HepG2 (cell line): ENCODE results near the gene ZBTB20. TPM values are rescaled to one million over a fixed set of nuclear protein-coding genes. Genes with fewer than 3 reads are reported as not detected.

Experiments used
- ATAC-seq: fragments of 200-7000 bp; cut with Tn5 transposase; 3 replicates; pipeline ENCODE4 v1.9.1; 2020; ENCODE audit warnings: mild to moderate bottlenecking, moderate library complexity
- BruUV-seq: library from RNA; stranded (reverse); fragments of 400-500 nt; replicated peaks from 2 replicates; lab custom pipeline; 2021; lab: Mats Ljungman, UMichigan
- CTCF ChIA-PET: fragments of 300-600 bp; formaldehyde crosslinking; extraction: SDS; loops from one replicate; lab custom pipeline; 2021; ENCODE audit warnings: low total read pairs, inconsistent platforms, low intra/inter-chr PET ratio; lab: Yijun Ruan, JAX
- POLR2A ChIA-PET: fragments of 350-600 bp; sonication (Branson Sonifier 250); formaldehyde crosslinking; loops from one replicate; lab custom pipeline; 2020; ENCODE audit warnings: antibody characterized with exemption, inconsistent platforms; lab: Yijun Ruan, JAX
- DNase-seq: peaks from one replicate; pipeline ENCODE4 v3.0.0-alpha.2; 2015; ENCODE audit warnings: low spot score
- FAIRE-seq: peaks from 3 replicates; lab custom pipeline; 2011; peaks lifted over from hg19 to GRCh38; lab: Jason Lieb, UNC
- H2AFZ ChIP-seq: one replicate; pipeline ENCODE4 v1.6.1; 2011; ENCODE audit warnings: low read length, inconsistent platforms
- H3K27ac ChIP-seq: fragments of 300-600 bp; 3 replicates; pipeline ENCODE4 v1.8.0; 2011; ENCODE audit warnings: mixed run types, mild to moderate bottlenecking, mixed read lengths, low read length, inconsistent platforms; ENCODE audit not compliant: insufficient read depth; ENCODE audit errors: extremely low read length
- H3K27me3 ChIP-seq, 2 experiments: fragments of 200-600 bp in 1 of 2; 2 replicates in 1 of 2; 3 replicates in 1 of 2; pipeline versions ENCODE4 v1.6.0 to v1.8.0; 2011; ENCODE audit warnings: low read length in 2 of 2, mild to moderate bottlenecking in 2 of 2, moderate library complexity in 2 of 2, inconsistent platforms in 1 of 2; ENCODE audit not compliant: insufficient read depth in 2 of 2, control insufficient read depth in 1 of 2
- H3K36me3 ChIP-seq, 2 experiments: fragments of 200-600 bp in 1 of 2; replicated peaks in 1 of 2; 2 replicates in 1 of 2; 3 replicates in 1 of 2; pipeline versions ENCODE4 v1.5.1 to v1.8.0; 2011; ENCODE audit warnings: low read length in 2 of 2, inconsistent platforms in 1 of 2; ENCODE audit not compliant: insufficient read depth in 2 of 2, control insufficient read depth in 1 of 2
- H3K4me1 ChIP-seq: 2 replicates; pipeline ENCODE4 v1.5.1; 2012; ENCODE audit warnings: low read length, inconsistent platforms; ENCODE audit not compliant: insufficient read depth
- H3K4me2 ChIP-seq: 2 replicates; pipeline ENCODE4 v1.6.0; 2011; ENCODE audit warnings: low read depth, low read length, inconsistent platforms
- H3K4me3 ChIP-seq, 3 experiments: fragments of 200-600 bp in 1 of 3; sonication (generic), shearing (Covaris generic) in 1 of 3; replicated peaks in 1 of 3; 2 replicates each; pipeline ENCODE4 v1.5.1; 2011 to 2016; ENCODE audit warnings: low read length in 3 of 3, inconsistent platforms in 2 of 3, low read depth in 2 of 3, mild to moderate bottlenecking in 2 of 3, control low read depth in 1 of 3, mixed read lengths in 1 of 3; ENCODE audit not compliant: insufficient read depth in 1 of 3
- H3K79me2 ChIP-seq: one replicate; pipeline ENCODE4 v1.6.1; 2011; ENCODE audit warnings: low read length, inconsistent platforms; ENCODE audit not compliant: insufficient read depth
- H3K9ac ChIP-seq: 2 replicates; pipeline ENCODE4 v1.6.0; 2011; ENCODE audit warnings: mild to moderate bottlenecking, low read depth, low read length, inconsistent platforms; ENCODE audit not compliant: insufficient read depth
- H3K9me3 ChIP-seq: 2 replicates; pipeline ENCODE4 v1.5.1; 2012; ENCODE audit warnings: mild to moderate bottlenecking, low read length
- H4K20me1 ChIP-seq: 2 replicates; pipeline ENCODE4 v1.6.0; 2011; ENCODE audit warnings: inconsistent platforms, mild to moderate bottlenecking, low read length, moderate library complexity; ENCODE audit not compliant: insufficient read depth
- CEBPB ChIP-seq: IDR thresholded peaks from 2 replicates; pipeline ENCODE4 v1.6.1; 2011; ENCODE audit warnings: low read depth, low read length, improper control_type of control experiment, borderline replicate concordance
- EP300 ChIP-seq, 3 experiments: sonication (generic) in 1 of 3; formaldehyde crosslinking in 1 of 3; IDR thresholded peaks; 2 replicates each; pipeline versions ENCODE4 v1.5.1 to v1.6.1; 2011 to 2020; ENCODE audit warnings: low read depth in 2 of 3, low read length in 2 of 3, borderline replicate concordance in 1 of 3, improper control_type of control experiment in 1 of 3, mild to moderate bottlenecking in 1 of 3, missing genetic modification reagents in 1 of 3, moderate library complexity in 1 of 3
- HOXA3 ChIP-seq: sonication (generic); formaldehyde crosslinking; IDR thresholded peaks from 2 replicates; pipeline ENCODE4 v1.5.0; 2020; ENCODE audit warnings: missing genetic modification reagents
- KLF9 ChIP-seq: IDR thresholded peaks from 2 replicates; pipeline ENCODE4 v1.6.1; 2016; ENCODE audit warnings: low read depth
- NFE2L2 ChIP-seq: fragments of 150-350 bp; IDR thresholded peaks from 2 replicates; pipeline ENCODE4 v1.6.1; 2014; ENCODE audit warnings: low read length
- RCOR2 ChIP-seq: IDR thresholded peaks from 2 replicates; pipeline ENCODE4 v1.6.1; 2016; ENCODE audit warnings: missing biosample characterization, missing genetic modification reagents
- REPIN1 ChIP-seq: sonication (generic); formaldehyde crosslinking; IDR thresholded peaks from 2 replicates; pipeline ENCODE4 v1.8.0; 2022; ENCODE audit warnings: missing genetic modification reagents, low read depth, mild to moderate bottlenecking, borderline replicate concordance
- RFXANK ChIP-seq: IDR thresholded peaks from 2 replicates; pipeline ENCODE4 v1.6.1; 2016
- SIN3A ChIP-seq: IDR thresholded peaks from 2 replicates; pipeline ENCODE4 v1.6.1; 2011; ENCODE audit warnings: low read depth, mild to moderate bottlenecking, control low read depth, low read length, borderline replicate concordance
- SOX6 ChIP-seq, 2 experiments: fragments of 450-650 bp in 1 of 2; sonication (generic) in 1 of 2; formaldehyde crosslinking in 1 of 2; IDR thresholded peaks; 2 replicates each; pipeline versions ENCODE4 v1.4.0 to v1.6.1; 2017 to 2020; ENCODE audit warnings: antibody characterized with exemption in 1 of 2, mild to moderate bottlenecking in 1 of 2, missing genetic modification reagents in 1 of 2
- TBP ChIP-seq: sonication (generic); formaldehyde crosslinking; IDR thresholded peaks from 2 replicates; pipeline ENCODE4 v1.5.0; 2020; ENCODE audit warnings: missing genetic modification reagents
- TCF7 ChIP-seq: sonication (generic); IDR thresholded peaks from 2 replicates; pipeline ENCODE4 v1.6.1; 2016; ENCODE audit warnings: antibody characterized with exemption, low read depth
- TMF1 ChIP-seq: sonication (generic); formaldehyde crosslinking; IDR thresholded peaks from 2 replicates; pipeline ENCODE4 v1.8.1; 2022; ENCODE audit warnings: low read depth, missing genetic modification reagents
- ZNF253 ChIP-seq: sonication (generic); formaldehyde crosslinking; IDR thresholded peaks from 2 replicates; pipeline ENCODE4 v1.8.0; 2022; ENCODE audit warnings: mild to moderate bottlenecking, missing genetic modification reagents, borderline replicate concordance
- ZNF337 ChIP-seq: sonication (generic); formaldehyde crosslinking; IDR thresholded peaks from 2 replicates; pipeline ENCODE4 v1.5.1; 2020; ENCODE audit warnings: missing genetic modification reagents, low read depth, mild to moderate bottlenecking, borderline replicate concordance
- ZNF343 ChIP-seq: sonication (generic); formaldehyde crosslinking; IDR thresholded peaks from 2 replicates; pipeline ENCODE4 v1.4.0; 2020; ENCODE audit warnings: mild to moderate bottlenecking, missing genetic modification reagents
- ZNF362 ChIP-seq: sonication (generic); formaldehyde crosslinking; IDR thresholded peaks from 2 replicates; pipeline ENCODE4 v1.4.0; 2020; ENCODE audit warnings: missing genetic modification reagents, mild to moderate bottlenecking, borderline replicate concordance
- ZNF367 ChIP-seq: sonication (generic); formaldehyde crosslinking; IDR thresholded peaks from 2 replicates; pipeline ENCODE4 v1.4.0; 2020; ENCODE audit warnings: missing genetic modification reagents, borderline replicate concordance
- ZNF598 ChIP-seq: sonication (generic); formaldehyde crosslinking; IDR thresholded peaks from 2 replicates; pipeline ENCODE4 v1.5.1; 2020; ENCODE audit warnings: mild to moderate bottlenecking, missing genetic modification reagents, borderline replicate concordance
- WGBS: methylation state at CpG from one replicate; pipeline ENCODE4 v1.1.6; 2017; ENCODE audit warnings: low lambda C conversion rate; 5-methylcytosine and 5-hydroxymethylcytosine counted together
- in situ Hi-C: cut with HindIII; loops from 2 replicates; pipeline ENCODE4 v1.10.0; 2017; ENCODE audit warnings: low pct_unique_long_range_greater_than_20kb; ENCODE audit not compliant: extremely low pct_ligation_motif_present
- intact Hi-C: fragments of 100-400 bp; cut with micrococcal nuclease; formaldehyde crosslinking; loops from one replicate; pipeline ENCODE4 v1.10.0; 2022; ENCODE audit not compliant: unreplicated experiment
- polyA plus RNA-seq, 8 experiments: library from polyadenylated mRNA; depleted of rRNA in 3 of 8; stranded (reverse) in 7 of 8; unstranded in 1 of 8; fragments of >200 nt; fragmentation: Illumina TruSeq in 4 of 8; extraction: Trizol in 4 of 8; gene quantifications; 2 replicates each; pipeline versions ENCODE4 v1.2.1 to v1.2.3, GENCODE V29; 2011 to 2016; ENCODE audit warnings: low read depth in 4 of 8, missing spikeins in 1 of 8, mixed read lengths in 1 of 8; ENCODE audit not compliant: insufficient read depth in 1 of 8
- total RNA-seq, 5 experiments: library from RNA; depleted of rRNA; stranded (reverse); fragments of >200 nt; fragmentation: Illumina TruSeq; extraction: Trizol; gene quantifications; 2 replicates each; pipeline ENCODE4 v1.2.3, GENCODE V29; 2016; ENCODE audit warnings: low read depth in 1 of 5

ZBTB20 gene
- total and polyA plus RNA-seq, 2 of the 13 experiments (the other 11 are each of a cell fraction or from before 2014, with no cell fraction given): 1.9 to 8.8 TPM

GRCh38 chr3:114770874-114771273 is 376.2 kb downstream of the ZBTB20 start:
- no peak for ATAC-seq
- no peak for DNase-seq
- H3K36me3 ChIP-seq: no peaks in the 10 kb centered on the region
- no peaks in the 10 kb centered on the region for H3K27me3 ChIP-seq
- no peaks in the 10 kb centered on the region for H3K79me2 ChIP-seq
- no peak overlapping the region for H3K4me3 ChIP-seq
- no peak for FAIRE-seq
- ChIA-PET POLR2A (no interaction called here), CTCF (no interaction called here)
- no peak overlapping the region for H2AFZ ChIP-seq
- H3K4me2 ChIP-seq: no peak overlapping the region
- in situ Hi-C loops (no loop called here), intact Hi-C loops (no loop called here)
- H3K27ac ChIP-seq: no peak overlapping the region
- no peak overlapping the region for H3K9ac ChIP-seq
- no TSS peak for BruUV-seq
- H3K9me3 ChIP-seq: no peaks in the 10 kb centered on the region
- H4K20me1 ChIP-seq: no peaks in the 10 kb centered on the region
- TF ChIP-seq KLF9 (CRISPR knock-in tag) (no peak), ZNF367 (CRISPR knock-in tag) (no peak), CEBPB (peak; percentile 67)
- no peaks in the 10 kb centered on the region for H3K4me1 ChIP-seq
- WGBS: 78% methylated on average over 2 of the region's 2 CpGs

- DNase-seq (peak; percentile 23), FAIRE-seq (no peak), ATAC-seq (peak; percentile 40; the same call in 1 of the 3 replicates)
- CTCF ChIA-PET: no interaction called here
- peak overlapping the region; percentile 15; the same call in 1 of the 2 replicates for H3K4me2 ChIP-seq
- H2AFZ ChIP-seq: no peak overlapping the region
- 17% methylated on average over 4 of the region's 4 CpGs for WGBS
- H3K27me3 ChIP-seq: no peaks in the 10 kb centered on the region
- no peaks in the 10 kb centered on the region for H3K9me3 ChIP-seq
- no peaks in the 10 kb centered on the region for H4K20me1 ChIP-seq
- in situ Hi-C loops: no loop called here
- no peaks in the 10 kb centered on the region for H3K79me2 ChIP-seq
- peaks cover 16% of the 10 kb centered on the region for H3K4me1 ChIP-seq
- H3K36me3 ChIP-seq: no peaks in the 10 kb centered on the region
- BruUV-seq: no TSS peak
- POLR2A ChIA-PET: no interaction called here
- H3K9ac ChIP-seq: no peak overlapping the region
- no peak overlapping the region for H3K27ac ChIP-seq
- intact Hi-C loops: no loop called here
- H3K4me3 ChIP-seq: no peak overlapping the region
- TF ChIP-seq ZNF337 (no peak), RCOR2 (CRISPR knock-in tag) (no peak), EP300 (IDR thresholded peaks at IDR 0.05; ENCODE audit: low read depth in 2 of 2, low read length in 2 of 2) (peak in 1 of 2 experiments; percentile 41; a peak in 1 of 4 replicates), EP300 (CRISPR knock-in tag; IDR thresholded peaks at IDR 0.05; ENCODE audit: borderline replicate concordance) (no peak), TBP (CRISPR knock-in tag) (no peak), TCF7 (peak; percentile 20; the same call in 1 of the 2 replicates), ZNF343 (CRISPR knock-in tag) (no peak), HOXA3 (CRISPR knock-in tag) (no peak), SIN3A (no peak), RFXANK (CRISPR knock-in tag) (no peak), SOX6 (IDR thresholded peaks at IDR 0.05) (no peak), SOX6 (CRISPR knock-in tag; IDR thresholded peaks at IDR 0.05) (0 out of 2 replicates have a peak, but pooled peaks have one; percentile 31), ZNF598 (CRISPR knock-in tag) (no peak), TMF1 (no peak), ZNF253 (CRISPR knock-in tag) (no peak), ZNF362 (CRISPR knock-in tag) (peak; percentile 81; the same call in 1 of the 2 replicates), NFE2L2 (peak; percentile 63; the same call in 1 of the 2 replicates), REPIN1 (CRISPR knock-in tag) (no peak)
Measured at GRCh38 chr3:114764056-114764492, 383.0 kb downstream of the ZBTB20 start.
